ENCODE results near the gene HCN3.

GRCh38 chr1:155334962-155335361 lies 57.7 kb downstream of the HCN3 start:
- TF ChIP-seq CTCF (IDR thresholded peaks at IDR 0.05) (no peak), EZH2 (IDR thresholded peaks at IDR 0.05; ENCODE audit: borderline replicate concordance, insufficient read depth, low read depth, low read length, poor library complexity, severe bottlenecking) (no peak)
